AG20443 (cell line): ENCODE measurements around the gene EMILIN2.

ENCODE experiments used
- DNase-seq: peaks from one replicate; pipeline ENCODE4 v3.0.0; 2012; ENCODE audit warnings: low spot score, mixed read lengths

The EMILIN2 gene

GRCh38 chr18:2878656-2879330 is 32.0 kb downstream of the EMILIN2 start:
- no peak for DNase-seq

GRCh38 chr18:2879889-2880288 is 33.1 kb downstream of the EMILIN2 start:
- no peak for DNase-seq

GRCh38 chr18:2880473-2880872 is 33.7 kb downstream of the EMILIN2 start:
- DNase-seq, result peak; percentile 14

GRCh38 chr18:2881088-2881839 is 34.5 kb downstream of the EMILIN2 start:
- peak; percentile 91 for DNase-seq

GRCh38 chr18:2881840-2882195 is 35.0 kb downstream of the EMILIN2 start:
- peak; percentile 67 for DNase-seq

GRCh38 chr18:2882201-2882600 is 35.4 kb downstream of the EMILIN2 start:
- DNase-seq, result no peak

- DNase-seq, result peak; percentile 17
Observed at GRCh38 chr18:2883076-2883735, 36.4 kb downstream of the EMILIN2 start.

GRCh38 chr18:2884706-2885285 is 38.0 kb downstream of the EMILIN2 start:
- DNase-seq, result no peak

GRCh38 chr18:2887470-2887869 is 40.7 kb downstream of the EMILIN2 start:
- no peak for DNase-seq

- peak; percentile 43 for DNase-seq
Observed at GRCh38 chr18:2889761-2890192, 43.0 kb downstream of the EMILIN2 start.

GRCh38 chr18:2890606-2891005 is 43.8 kb downstream of the EMILIN2 start:
- DNase-seq, result no peak

GRCh38 chr18:2891526-2892431 is 45.0 kb downstream of the EMILIN2 start:
- no peak for DNase-seq

GRCh38 chr18:2893056-2893455 is 46.2 kb downstream of the EMILIN2 start:
- no peak for DNase-seq

- DNase-seq, result no peak
Observed at GRCh38 chr18:2893676-2894075, 46.9 kb downstream of the EMILIN2 start.

- DNase-seq, result no peak
Observed at GRCh38 chr18:2894131-2894840, 47.5 kb downstream of the EMILIN2 start.

- DNase-seq, result no peak
Observed at GRCh38 chr18:2894841-2895370, 48.1 kb downstream of the EMILIN2 start.

GRCh38 chr18:2895391-2895790 is 48.6 kb downstream of the EMILIN2 start:
- DNase-seq, result no peak

- DNase-seq, result no peak
Observed at GRCh38 chr18:2896990-2897389, 50.2 kb downstream of the EMILIN2 start.

- DNase-seq, result no peak
Observed at GRCh38 chr18:2897448-2898185, 50.8 kb downstream of the EMILIN2 start.

- DNase-seq, result peak; percentile 60
Observed at GRCh38 chr18:2898186-2898640, 51.4 kb downstream of the EMILIN2 start.
